Neural progenitor cell (in vitro differentiated cells): ENCODE data around the gene PRKCSH.
A peak's percentile ranks its signal among the peaks of the same experiment; 100 is the strongest.

ENCODE experiments used
- EZH2 ChIP-seq: fragments of 200-600 bp; sonication (generic); IDR thresholded peaks from 2 replicates; pipeline ENCODE4 v1.6.1; 2017; ENCODE audit warnings: antibody characterized with exemption, mild to moderate bottlenecking, moderate library complexity
- EZH2phosphoT487 ChIP-seq: fragments of 200-600 bp; sonication (generic); IDR thresholded peaks from 2 replicates; pipeline ENCODE4 v1.6.1; 2017; ENCODE audit warnings: antibody characterized with exemption
- TF ChIP-seq, protein P1 (sequence below): fragments of 200-600 bp; sonication (generic); IDR thresholded peaks from 2 replicates; pipeline ENCODE4 v1.5.1; 2017; ENCODE audit warnings: antibody characterized with exemption, mild to moderate bottlenecking

DNA sequence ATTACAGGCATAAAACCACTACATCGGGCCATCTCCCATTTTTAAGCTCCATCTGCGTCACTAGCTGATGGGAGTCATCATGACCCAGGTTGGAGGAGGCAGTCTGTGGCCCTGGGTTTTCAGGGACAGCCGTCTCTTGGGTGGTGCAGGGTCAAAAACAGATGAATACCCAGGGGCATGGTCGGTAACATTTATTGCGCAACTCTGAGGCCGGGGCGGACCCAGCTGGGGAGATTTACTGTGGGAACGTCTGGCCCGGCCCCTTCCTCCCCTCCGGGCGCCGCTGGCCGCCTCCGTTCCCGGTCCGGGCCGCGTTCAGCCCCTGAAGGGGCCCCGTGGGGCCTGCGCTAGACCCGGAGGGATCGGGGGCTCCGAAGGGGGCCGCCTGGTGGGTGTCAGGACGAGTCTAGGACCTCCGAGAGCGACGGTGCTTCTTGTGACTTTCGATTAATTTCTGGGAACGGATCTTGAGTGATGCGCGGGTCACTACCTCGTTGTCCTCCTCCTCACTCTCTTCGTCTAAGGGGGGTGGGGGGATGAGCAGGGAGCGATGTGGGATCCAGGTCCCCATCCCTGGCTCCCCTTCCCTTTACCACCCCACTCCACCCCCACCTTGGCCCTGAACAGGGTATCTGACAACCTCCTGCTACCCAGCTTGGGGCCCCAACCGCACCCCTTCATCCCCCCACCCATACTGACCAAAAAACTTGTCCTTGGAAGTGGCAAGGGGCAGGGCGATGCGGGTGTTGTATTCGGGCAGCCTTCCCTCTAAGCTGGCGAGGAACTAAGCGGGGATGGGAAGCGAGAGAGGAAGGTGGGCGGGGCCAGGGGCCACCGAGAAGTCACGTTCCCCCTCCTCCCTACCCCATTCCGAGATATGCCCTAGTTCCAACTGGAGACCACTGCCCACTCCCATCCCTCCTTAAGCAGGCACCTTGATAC, 14.7 kb upstream of the PRKCSH start:
- TF ChIP-seq, protein P1, sequence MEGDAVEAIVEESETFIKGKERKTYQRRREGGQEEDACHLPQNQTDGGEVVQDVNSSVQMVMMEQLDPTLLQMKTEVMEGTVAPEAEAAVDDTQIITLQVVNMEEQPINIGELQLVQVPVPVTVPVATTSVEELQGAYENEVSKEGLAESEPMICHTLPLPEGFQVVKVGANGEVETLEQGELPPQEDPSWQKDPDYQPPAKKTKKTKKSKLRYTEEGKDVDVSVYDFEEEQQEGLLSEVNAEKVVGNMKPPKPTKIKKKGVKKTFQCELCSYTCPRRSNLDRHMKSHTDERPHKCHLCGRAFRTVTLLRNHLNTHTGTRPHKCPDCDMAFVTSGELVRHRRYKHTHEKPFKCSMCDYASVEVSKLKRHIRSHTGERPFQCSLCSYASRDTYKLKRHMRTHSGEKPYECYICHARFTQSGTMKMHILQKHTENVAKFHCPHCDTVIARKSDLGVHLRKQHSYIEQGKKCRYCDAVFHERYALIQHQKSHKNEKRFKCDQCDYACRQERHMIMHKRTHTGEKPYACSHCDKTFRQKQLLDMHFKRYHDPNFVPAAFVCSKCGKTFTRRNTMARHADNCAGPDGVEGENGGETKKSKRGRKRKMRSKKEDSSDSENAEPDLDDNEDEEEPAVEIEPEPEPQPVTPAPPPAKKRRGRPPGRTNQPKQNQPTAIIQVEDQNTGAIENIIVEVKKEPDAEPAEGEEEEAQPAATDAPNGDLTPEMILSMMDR: no peak
- TF ChIP-seq EZH2: peak; percentile 48
- TF ChIP-seq EZH2phosphoT487: peak; percentile 40
